Fibroblast of lung (primary cell): ENCODE results near the gene NRF1.

Source experiments
- CTCF ChIP-seq, 2 donors: IDR thresholded peaks in 1 of 2; conservative IDR thresholded peaks in 1 of 2; 1 replicate in 1 of 2; 2 replicates in 1 of 2; pipeline ENCODE4 v1.5.1; 2011 to 2012; ENCODE audit warnings: low read length in 2 of 2, control low read depth in 1 of 2, inconsistent platforms in 1 of 2, low read depth in 1 of 2, mild to moderate bottlenecking in 1 of 2
- EZH2 ChIP-seq: IDR thresholded peaks from 2 replicates; pipeline ENCODE4 v1.5.1; 2012; ENCODE audit warnings: low read length, control low read depth, mild to moderate bottlenecking; ENCODE audit errors: missing control alignments

DNA sequence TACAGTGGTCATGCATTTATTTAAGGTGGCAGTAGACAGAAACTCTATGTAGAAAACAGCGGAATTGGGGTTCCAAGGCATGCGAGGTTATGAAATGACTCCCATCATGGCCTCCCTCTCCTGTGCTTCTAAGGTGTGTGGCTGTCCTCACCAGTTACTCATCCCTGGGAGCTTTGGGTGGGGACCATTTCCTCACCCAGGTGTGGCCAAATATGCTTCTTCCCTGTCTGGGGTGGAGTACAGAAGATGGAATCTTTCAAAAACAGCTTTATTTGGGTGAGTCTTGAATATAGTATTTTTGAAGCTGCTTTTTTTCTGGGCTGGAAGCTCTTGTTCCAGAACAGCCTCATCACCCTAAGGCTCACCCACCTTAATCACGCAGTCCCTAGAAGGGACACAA lies 139.0 kb downstream of the NRF1 start:
- TF ChIP-seq CTCF (conservative IDR thresholded peaks at IDR 0.05 in 1 of 2, IDR thresholded peaks at IDR 0.05 in 1 of 2; ENCODE audit: low read depth in 1 of 2, low read length in 2 of 2) (no peak), EZH2 (no peak)
